Endothelial cell of umbilical vein (primary cell): ENCODE results near the gene SEC31A. TPM values are rescaled to one million over a fixed set of nuclear protein-coding genes. Genes with fewer than 3 reads are reported as not detected.

Experiments used
- BruUV-seq: library from RNA; stranded (reverse); fragments of 400-500 nt; replicated peaks from 2 replicates; lab custom pipeline; 2021; lab: Mats Ljungman, UMichigan
- CTCF ChIA-PET: fragments of 300-600, 350-600 bp; sonication (Branson Sonifier 250); formaldehyde crosslinking; loops from one replicate; lab custom pipeline; 2021; ENCODE audit warnings: antibody characterized with exemption, inconsistent platforms; lab: Charles Lee
- POLR2A ChIA-PET: fragments of 300-600, 350-600 bp; sonication (Branson Sonifier 250); formaldehyde crosslinking; loops from one replicate; lab custom pipeline; 2021; ENCODE audit warnings: antibody characterized with exemption, inconsistent platforms; lab: Charles Lee
- DNase-seq: peaks from one replicate; pipeline ENCODE4 v3.0.0-alpha.2; 2011; ENCODE audit warnings: low read depth, low spot score
- FAIRE-seq: peaks from 2 replicates; lab custom pipeline; 2011; peaks lifted over from hg19 to GRCh38; lab: Jason Lieb, UNC
- H2AFZ ChIP-seq: 2 replicates; pipeline ENCODE4 v1.6.0; 2012; ENCODE audit warnings: low read depth, low read length, control low read depth, inconsistent platforms
- H3K27ac ChIP-seq: 2 replicates; pipeline ENCODE4 v1.5.1; 2011; ENCODE audit warnings: low read depth, mild to moderate bottlenecking, control low read depth, low read length, moderate library complexity; ENCODE audit not compliant: insufficient read depth
- H3K27me3 ChIP-seq, 2 experiments: 2 replicates each; pipeline versions ENCODE4 v1.6.0 to v1.6.1; 2011; ENCODE audit warnings: low read length in 2 of 2, mixed read lengths in 1 of 2; ENCODE audit not compliant: control insufficient read depth in 2 of 2, insufficient read depth in 2 of 2
- H3K36me3 ChIP-seq, 2 experiments: 2 replicates in 1 of 2; 3 replicates in 1 of 2; pipeline ENCODE4 v1.5.1; 2011; ENCODE audit warnings: low read length in 2 of 2, mild to moderate bottlenecking in 1 of 2, moderate library complexity in 1 of 2; ENCODE audit not compliant: control insufficient read depth in 2 of 2, insufficient read depth in 2 of 2; ENCODE audit errors: extremely low read depth in 1 of 2
- H3K4me1 ChIP-seq: 3 replicates; pipeline ENCODE4 v1.5.1; 2011; ENCODE audit warnings: mild to moderate bottlenecking, low read length; ENCODE audit not compliant: control insufficient read depth, insufficient read depth; ENCODE audit errors: extremely low read depth
- H3K4me2 ChIP-seq: 2 replicates; pipeline ENCODE4 v1.6.1; 2011; ENCODE audit warnings: low read length, control low read depth, mixed read lengths; ENCODE audit not compliant: insufficient read depth
- H3K4me3 ChIP-seq, 3 experiments: fragments of 200-600 bp in 1 of 3; sonication (generic), shearing (Covaris generic) in 1 of 3; replicated peaks in 1 of 3; 2 replicates each; pipeline ENCODE4 v1.5.1; 2011 to 2016; ENCODE audit warnings: control low read depth in 3 of 3, low read length in 3 of 3, mild to moderate bottlenecking in 2 of 3, inconsistent platforms in 1 of 3, low read depth in 1 of 3, moderate library complexity in 1 of 3; ENCODE audit not compliant: insufficient read depth in 1 of 3
- H3K79me2 ChIP-seq: 2 replicates; pipeline ENCODE4 v1.6.0; 2012; ENCODE audit warnings: low read length, inconsistent platforms; ENCODE audit not compliant: control insufficient read depth, insufficient read depth
- H3K9ac ChIP-seq: replicated peaks from 2 replicates; pipeline ENCODE3; 2011; ENCODE audit warnings: low read length, control low read depth; ENCODE audit not compliant: insufficient read depth; ENCODE audit errors: extremely low read depth
- H3K9me1 ChIP-seq: replicated peaks from 3 replicates; pipeline ENCODE4 v1.6.0; 2011; ENCODE audit warnings: mild to moderate bottlenecking, low read length; ENCODE audit not compliant: control insufficient read depth, insufficient read depth; ENCODE audit errors: extremely low read depth
- H3K9me3 ChIP-seq: replicated peaks from 2 replicates; pipeline ENCODE4 v1.5.1; 2012; ENCODE audit warnings: low read length, inconsistent platforms; ENCODE audit not compliant: control insufficient read depth, insufficient read depth
- H4K20me1 ChIP-seq: replicated peaks from 2 replicates; pipeline ENCODE3; 2011; ENCODE audit warnings: mild to moderate bottlenecking, low read length; ENCODE audit not compliant: control insufficient read depth, insufficient read depth; ENCODE audit errors: extremely low read depth
- CTCF ChIP-seq, 2 donors: IDR thresholded peaks; 1 replicate in 1 of 2; 2 replicates in 1 of 2; pipeline ENCODE4 v1.5.1; 2011; ENCODE audit warnings: low read length in 2 of 2, mild to moderate bottlenecking in 2 of 2, moderate library complexity in 2 of 2, control low read depth in 1 of 2, inconsistent platforms in 1 of 2, low read depth in 1 of 2; ENCODE audit not compliant: insufficient read depth in 1 of 2; ENCODE audit errors: extremely low read depth in 1 of 2
- EZH2 ChIP-seq: IDR thresholded peaks from 2 replicates; pipeline ENCODE4 v1.6.1; 2012; ENCODE audit warnings: borderline replicate concordance, low read depth, mild to moderate bottlenecking, moderate library complexity, low read length, inconsistent platforms; ENCODE audit not compliant: severe bottlenecking
- FOS ChIP-seq: IDR thresholded peaks from 2 replicates; pipeline ENCODE4 v1.6.1; 2011; ENCODE audit warnings: mild to moderate bottlenecking, low read length, moderate library complexity, borderline replicate concordance; ENCODE audit not compliant: insufficient read depth
- GATA2 ChIP-seq: IDR thresholded peaks from 2 replicates; pipeline ENCODE4 v1.7.0; 2011; ENCODE audit warnings: low read depth, mild to moderate bottlenecking, moderate library complexity, mixed read lengths, low read length; ENCODE audit not compliant: insufficient read length, insufficient read depth
- JUN ChIP-seq: IDR thresholded peaks from 2 replicates; pipeline ENCODE4 v1.6.1; 2011; ENCODE audit warnings: borderline replicate concordance, low read depth; ENCODE audit not compliant: insufficient read length, insufficient read depth
- MAX ChIP-seq: IDR thresholded peaks from 2 replicates; pipeline ENCODE4 v1.6.1; 2011; ENCODE audit not compliant: insufficient read depth, insufficient read length
- MYC ChIP-seq: IDR thresholded peaks from one replicate; pipeline ENCODE4 v1.6.1; 2011; ENCODE audit warnings: mild to moderate bottlenecking, low read depth, low read length
- POLR2A ChIP-seq: IDR thresholded peaks from 2 replicates; pipeline ENCODE4 v1.6.1; 2012; ENCODE audit warnings: low read depth, mild to moderate bottlenecking, control low read depth, low read length
- POLR2AphosphoS5 ChIP-seq: IDR thresholded peaks from 2 replicates; pipeline ENCODE4 v1.6.1; 2012; ENCODE audit warnings: low read depth, mild to moderate bottlenecking, control low read depth, low read length, moderate library complexity; ENCODE audit not compliant: insufficient read depth
- dilution Hi-C: fragments of 300-500 bp; cut with MboI; formaldehyde crosslinking; loops from one replicate; pipeline ENCODE4 v1.15.0; 2019; ENCODE audit warnings: low sequenced_read_pairs; ENCODE audit not compliant: extremely low pct_ligation_motif_present
- intact Hi-C: fragments of 100-400 bp; cut with micrococcal nuclease; formaldehyde crosslinking; loops from one replicate; pipeline ENCODE4 v1.10.0; 2022
- polyA plus RNA-seq, 4 experiments: library from polyadenylated mRNA; depleted of rRNA in 3 of 4; stranded (reverse) in 3 of 4; unstranded in 1 of 4; fragments of >200 nt; gene quantifications; 2 replicates each; pipeline versions ENCODE4 v1.2.1 to v1.2.3, GENCODE V29; 2011 to 2012; ENCODE audit warnings: missing spikeins in 1 of 4
- total RNA-seq: library from RNA; stranded (reverse); gene quantifications from 2 replicates; pipeline ENCODE4 v1.2.3, GENCODE V29; 2021

The SEC31A gene
- total and polyA plus RNA-seq, 2 donors (not counting 3 experiments of a cell fraction or from before 2014, with no cell fraction given), result 226 to 301 TPM

DNA sequence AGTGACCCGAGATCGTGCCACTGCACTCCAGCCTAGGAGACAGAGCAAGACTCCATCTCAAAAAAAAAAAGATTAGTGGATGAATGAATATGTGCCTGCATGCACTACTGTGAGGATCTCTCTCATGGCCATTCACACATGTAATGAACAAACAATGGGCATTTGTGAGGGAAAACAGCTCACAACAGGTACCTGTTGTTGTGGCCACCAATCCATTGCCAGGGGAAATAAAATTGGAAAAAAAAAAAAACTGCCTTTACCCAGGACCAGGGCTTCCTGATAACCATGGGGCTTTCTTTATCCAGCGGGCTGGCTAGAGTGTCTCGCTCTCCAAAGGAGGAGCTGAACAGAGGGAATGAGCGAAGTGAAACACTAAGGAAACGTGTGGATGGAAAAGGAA, 99.8 kb downstream of the SEC31A start:
- Histone ChIP-seq H3K36me3 (peaks cover 0 to 2% of the 10 kb centered on the region in 2 experiments), H4K20me1 (no peaks in the 10 kb centered on the region), H3K4me2 (no peak overlapping the region), H3K9me3 (no peaks in the 10 kb centered on the region), H3K4me3 (no peak overlapping the region), H3K9me1 (no peaks in the 10 kb centered on the region), H3K27me3 (no peaks in the 10 kb centered on the region), H3K4me1 (peaks cover 25% of the 10 kb centered on the region), H3K27ac (no peak overlapping the region), H3K9ac (no peak overlapping the region), H2AFZ (no peak overlapping the region), H3K79me2 (peaks cover 22% of the 10 kb centered on the region)
- no peak for DNase-seq
- FAIRE-seq, result no peak
- BruUV-seq, result no TSS peak
- no peak for TF ChIP-seq MAX
- TF ChIP-seq JUN, result no peak
- TF ChIP-seq CTCF (IDR thresholded peaks at IDR 0.05; ENCODE audit: extremely low read depth in 1 of 2, insufficient read depth in 1 of 2, low read depth in 1 of 2, low read length in 2 of 2), result no peak
- no peak for TF ChIP-seq POLR2AphosphoS5
- TF ChIP-seq GATA2, result no peak
- no peak for TF ChIP-seq FOS
- TF ChIP-seq MYC, result no peak
- TF ChIP-seq POLR2A, result no peak
- TF ChIP-seq EZH2, result no peak
- dilution Hi-C loops (no loop called here), intact Hi-C loops (loop anchor here (10.0 kb wide), 1 partner anchor 464 kb away; no protein-coding TSS in a partner anchor)
- ChIA-PET POLR2A (no interaction called here), CTCF (interaction anchor here (1.0 kb wide), 1 partner anchor 52 kb away, joined by 7 read pairs; no protein-coding TSS in a partner anchor)
